Stimulated activated CD4-positive, alpha-beta T cell treated with anti-CD3 and anti-CD28 coated beads, TNF-alpha, amount 100 ng/mL, for 4 hours (primary cell): ENCODE results near the gene CCDC30.
"Not testable (repeated sequence)": the region's sequence is repeated elsewhere in the genome, so short reads cannot be mapped to it uniquely, and the experiment has no call there.

Source experiments
- DNase-seq, 3 experiments: peaks; one replicate each; pipeline ENCODE4 v3.0.0-alpha.2; 2020; ENCODE audit warnings: low read depth in 3 of 3

CCDC30 gene

GRCh38 chr1:42450061-42450460, 13.0 kb upstream of the CCDC30 start:
- DNase-seq = no peak

DNA sequence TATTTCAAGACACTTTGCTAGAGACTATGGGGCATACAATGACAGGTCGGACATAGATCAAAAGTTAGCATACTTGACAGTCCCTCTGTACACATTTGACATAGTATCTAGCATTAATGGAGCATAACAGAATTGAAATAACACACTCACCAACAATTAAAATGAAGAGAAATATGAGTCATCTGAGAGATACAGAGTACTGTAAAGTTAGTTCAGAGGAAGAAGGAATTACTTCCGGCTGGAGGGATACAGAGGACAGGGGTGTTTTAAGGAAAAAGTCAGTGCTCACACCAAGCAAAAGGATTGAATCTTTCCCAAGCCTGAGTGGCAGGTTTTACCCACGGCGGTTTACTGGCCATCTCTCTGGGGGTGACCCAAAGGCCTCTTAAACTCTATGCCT, 9.7 kb upstream of the CCDC30 start:
- no peak for DNase-seq

DNA sequence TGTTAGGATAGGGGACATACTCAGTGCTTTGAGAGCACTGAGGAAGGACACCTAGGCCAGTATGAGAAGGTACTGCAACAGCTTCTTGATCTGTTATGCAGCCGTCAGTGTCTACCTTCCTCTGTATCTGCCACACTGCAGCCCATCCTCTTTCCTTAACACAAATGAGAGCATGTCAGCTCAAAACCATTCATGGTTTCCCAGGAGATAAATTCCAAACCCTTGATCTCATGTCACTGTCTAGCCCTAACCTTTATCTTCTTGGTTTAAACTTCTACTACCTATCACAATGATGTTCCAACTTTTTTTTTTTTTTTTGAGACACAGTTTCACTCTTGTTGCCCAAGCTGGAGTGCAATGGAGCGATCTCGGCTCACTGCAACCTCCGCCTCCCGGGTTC, 8.7 kb upstream of the CCDC30 start:
- no peak for DNase-seq

- peak; percentile 84 to 87 (median 85) for DNase-seq
Measured at GRCh38 chr1:42456010-42456753, 6.9 kb upstream of the CCDC30 start, which contains the start of the genes PPCS and ZMYND12. Gene PPCS (plus strand): TSS chr1:42456543. CDS start chr1:42456566, 23 bp downstream. Gene ZMYND12 (minus strand): TSS chr1:42456022. CDS start chr1:42455997, 25 bp downstream.

DNA sequence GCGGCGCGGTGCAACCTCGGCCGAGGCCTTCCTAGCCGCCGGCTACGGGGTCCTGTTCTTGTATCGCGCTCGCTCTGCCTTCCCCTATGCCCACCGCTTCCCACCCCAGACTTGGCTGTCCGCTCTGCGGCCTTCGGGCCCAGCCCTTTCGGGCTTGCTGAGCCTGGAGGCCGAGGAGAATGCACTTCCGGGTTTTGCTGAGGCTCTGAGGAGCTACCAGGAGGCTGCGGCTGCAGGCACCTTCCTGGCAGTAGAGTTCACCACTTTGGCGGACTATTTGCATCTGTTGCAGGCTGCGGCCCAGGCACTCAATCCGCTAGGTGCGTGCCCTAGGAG, 6.4 kb upstream of the CCDC30 start:
- DNase-seq = peak in 1 of 3 experiments; percentile 21

DNA sequence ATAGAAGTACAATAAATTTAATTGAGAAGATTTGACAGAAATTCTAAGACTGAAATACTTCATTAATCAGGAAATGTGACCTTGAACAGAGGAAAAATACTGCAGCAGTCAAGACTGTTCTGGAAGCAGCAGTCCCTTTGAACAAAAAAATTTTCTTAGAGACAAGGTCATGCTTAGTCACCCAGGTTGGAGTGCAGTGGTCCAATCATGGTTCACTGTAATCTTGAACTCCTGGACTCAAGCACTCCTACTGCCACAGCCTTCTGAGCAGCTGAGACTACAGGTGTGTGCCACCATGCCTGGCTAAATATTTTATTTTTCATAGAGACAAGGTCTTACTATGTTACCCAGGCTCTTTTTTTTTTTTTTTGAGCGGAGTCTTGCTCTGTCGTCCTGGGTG, 1.9 kb upstream of the CCDC30 start:
- no peak for DNase-seq

- DNase-seq = no peak
Measured at GRCh38 chr1:42463921-42464320, 835 bp downstream of the CCDC30 start.

- DNase-seq = no peak
Measured at GRCh38 chr1:42466030-42466429, 2.9 kb downstream of the CCDC30 start.

- DNase-seq = no peak
Measured at GRCh38 chr1:42469727-42470126, 6.6 kb downstream of the CCDC30 start.

- no peak for DNase-seq
Measured at GRCh38 chr1:42476605-42477004, 13.5 kb downstream of the CCDC30 start.

DNA sequence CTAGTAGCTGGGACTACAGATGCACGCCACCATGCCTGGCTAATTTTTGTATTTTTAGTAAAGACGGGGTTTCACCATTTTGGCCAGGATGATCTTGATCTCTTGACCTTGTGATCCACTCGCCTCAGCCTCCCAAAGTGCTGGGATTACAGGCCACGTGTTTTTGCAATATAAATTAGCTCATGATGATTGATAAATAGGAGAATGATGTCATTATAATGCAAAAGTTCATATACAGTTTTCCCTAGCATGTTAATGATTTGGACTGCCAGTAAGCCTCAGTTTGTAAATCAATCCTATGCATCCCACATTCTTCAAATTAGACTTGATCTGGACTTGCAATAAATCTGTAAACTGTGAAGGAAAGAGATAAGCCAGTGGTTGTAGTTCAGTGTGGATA, 14.3 kb downstream of the CCDC30 start:
- not testable (repeated sequence) for DNase-seq

DNA sequence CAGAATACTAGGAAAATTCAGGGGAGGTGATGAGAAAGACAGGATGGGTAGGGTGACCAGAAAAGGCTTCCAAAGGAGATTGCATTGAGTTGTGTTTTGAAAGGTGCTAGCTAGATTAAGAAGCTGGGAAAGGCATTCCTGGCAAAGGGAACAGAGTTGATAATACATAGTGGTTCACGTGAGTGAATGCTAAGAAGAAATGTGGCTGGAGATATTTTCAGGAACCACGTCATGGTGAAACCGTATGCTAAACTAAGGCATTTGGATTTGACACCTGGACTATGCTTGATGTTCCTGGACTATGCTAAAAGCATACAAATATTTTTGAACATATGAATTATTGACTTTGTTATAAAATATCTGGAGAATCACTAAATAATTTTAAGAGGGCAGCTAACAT, 14.7 kb downstream of the CCDC30 start:
- DNase-seq = no peak

DNA sequence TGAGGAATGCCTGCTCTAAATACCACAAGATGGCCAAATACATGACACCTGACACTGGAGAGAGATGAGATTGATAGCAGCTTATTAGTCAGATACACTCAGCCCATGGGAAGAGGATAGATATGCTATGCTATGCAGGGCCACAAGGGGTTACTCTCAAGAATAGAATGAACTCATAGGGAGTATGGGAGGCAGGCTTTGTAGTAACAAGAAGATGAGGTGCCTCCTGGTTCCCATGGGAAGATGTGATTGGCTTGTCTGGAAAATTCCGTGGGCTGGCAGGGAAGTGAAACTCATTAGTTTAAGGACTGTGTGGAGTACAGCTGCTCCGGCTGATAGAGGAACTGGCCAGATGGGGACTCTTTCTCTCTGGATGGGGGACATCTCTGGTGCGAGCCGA, 16.5 kb downstream of the CCDC30 start:
- DNase-seq = no peak

GRCh38 chr1:42480921-42481320, 17.8 kb downstream of the CCDC30 start:
- DNase-seq = no peak

- no peak for DNase-seq
Measured at GRCh38 chr1:42482635-42483153, 19.6 kb downstream of the CCDC30 start.

- no peak for DNase-seq
Measured at GRCh38 chr1:42484382-42484781, 21.3 kb downstream of the CCDC30 start.

DNA sequence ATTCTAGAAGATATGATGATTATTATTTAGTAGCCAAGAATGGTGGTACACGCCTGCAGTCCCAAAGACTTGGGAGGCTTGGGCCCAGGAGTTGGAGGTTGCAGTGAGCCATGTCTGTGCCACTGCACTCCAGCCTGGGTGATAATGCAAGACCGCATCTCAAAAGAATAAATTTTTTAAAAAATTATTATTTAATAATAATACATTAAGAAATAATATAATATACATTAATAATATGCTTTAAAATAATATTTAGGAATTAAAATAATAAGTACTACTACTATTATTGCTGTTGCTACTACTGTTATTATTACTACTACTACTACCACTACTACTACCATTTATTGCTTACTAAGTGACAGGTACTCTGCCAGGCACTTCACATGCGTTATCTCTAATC, 27.2 kb downstream of the CCDC30 start:
- no peak for DNase-seq

- not testable (repeated sequence) for DNase-seq
Measured at GRCh38 chr1:42502031-42502430, 38.9 kb downstream of the CCDC30 start.

DNA sequence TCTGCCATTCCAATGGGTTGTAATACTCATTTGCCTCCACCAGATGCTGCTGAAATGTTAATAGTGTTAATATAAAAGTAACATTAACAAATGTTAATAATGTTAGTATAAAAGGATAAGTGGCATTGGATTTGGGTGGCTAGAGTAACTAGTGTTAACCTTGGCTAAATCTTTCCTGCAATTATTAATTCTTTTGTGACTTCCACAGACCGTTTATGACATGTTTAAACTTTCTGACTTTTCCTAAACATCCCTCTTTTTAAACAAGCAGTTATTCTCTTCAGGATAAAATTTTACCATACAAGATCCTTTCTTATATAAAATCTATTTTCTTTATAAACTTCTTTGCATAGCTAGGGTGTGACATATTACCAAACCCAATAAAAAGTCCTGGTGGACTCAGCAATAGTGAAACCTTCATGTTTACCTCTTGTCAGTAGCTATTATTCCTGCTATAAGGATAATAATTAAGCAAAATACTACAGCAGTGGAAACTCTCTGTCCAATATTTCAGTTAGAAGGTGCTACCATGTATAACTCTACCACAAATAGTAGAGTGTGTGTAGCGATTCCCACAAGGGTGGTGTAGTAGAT, 41.5 kb downstream of the CCDC30 start:
- DNase-seq = no peak

GRCh38 chr1:42506576-42506975, 43.5 kb downstream of the CCDC30 start:
- DNase-seq = no peak

- DNase-seq = not testable (repeated sequence)
Measured at GRCh38 chr1:42511581-42512155, 48.6 kb downstream of the CCDC30 start.

DNA sequence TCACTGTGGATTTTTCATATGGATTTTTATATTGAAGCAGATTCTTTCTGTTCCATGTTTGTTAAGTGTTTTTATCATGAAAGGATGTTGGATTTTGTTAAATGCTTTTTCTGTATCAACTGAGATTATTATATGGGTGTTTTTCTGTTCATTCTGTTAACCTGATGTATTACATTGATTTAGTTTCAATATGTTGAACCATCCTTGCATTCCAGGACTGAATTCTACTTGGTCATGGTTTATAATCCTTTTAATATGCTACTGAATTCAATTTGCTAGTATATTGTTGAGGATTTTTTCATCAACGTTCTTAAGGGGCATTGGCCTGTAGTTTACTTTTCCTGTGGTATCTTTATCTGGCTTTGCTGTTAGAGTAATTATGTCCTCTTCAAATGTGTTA, 55.8 kb downstream of the CCDC30 start:
- DNase-seq = no peak

GRCh38 chr1:42523171-42523570, 60.1 kb downstream of the CCDC30 start:
- DNase-seq = no peak
